Renal cortex interstitium (tissue), 15 donors: Measurements from ENCODE around the gene SDK2. TPM values are rescaled to one million over a fixed set of nuclear protein-coding genes. Genes with fewer than 3 reads are reported as not detected.

Experiments
- DNase-seq, 11 donors: peaks; one replicate each; pipeline ENCODE4 v3.0.0-alpha.2; 2013; ENCODE audit warnings: low read depth in 9 of 11, low spot score in 4 of 11; ENCODE audit errors: extremely low read depth in 1 of 11
- long read RNA-seq, 16 experiments: transcript quantifications; one replicate each; lab custom pipeline, GENCODE V29; 2026
- polyA plus RNA-seq, 3 donors: library from polyadenylated mRNA; unstranded; fragments of 120-200 nt; gene quantifications; one replicate each; pipeline ENCODE4 v1.2.1, GENCODE V29; 2013; ENCODE audit not compliant: insufficient read length in 3 of 3

Gene SDK2
- 10 to 100 TPM in 1 of 3 donors, 1 to 10 TPM in 2; 6.8 to 11.1 (median 9.2) TPM for polyA plus RNA-seq
- long read RNA-seq, donor 1: 0 reads
- long read RNA-seq, donor 2: 0 reads
- long read RNA-seq, donor 3: 0 reads
- long read RNA-seq, donor 4: 0 reads
- long read RNA-seq, donor 5: 0 reads
- long read RNA-seq, donor 6: 0 reads
- long read RNA-seq, donor 7: 0 reads
- long read RNA-seq, donor 8: 0 reads
- long read RNA-seq, donor 9: 0 reads
- long read RNA-seq, donor 10: 0 reads
- long read RNA-seq, donor 11: 0 reads
- long read RNA-seq, donor 12: 0 reads
- long read RNA-seq, donor 13: 0 reads
- long read RNA-seq, donor 14: 0 reads
- long read RNA-seq, donor 15: 0 reads
- long read RNA-seq, donor 16: 0 reads

GRCh38 chr17:73644145-73645049 is at the start of gene SDK2:
Gene SDK2, minus strand, starts transcription at chr17:73644445. Its CDS starts 357 bp downstream, at chr17:73644088.
- peak in 4 of 11 donors; percentile 28 to 38 (median 31) for DNase-seq

- no peak for DNase-seq
These were observed 48.8 kb upstream of the SDK2 start for GRCh38 chr17:73693071-73693470.

- no peak for DNase-seq
These were observed 47.1 kb upstream of the SDK2 start for GRCh38 chr17:73691321-73691766.

- no peak for DNase-seq
These were observed 46.4 kb upstream of the SDK2 start for GRCh38 chr17:73690676-73691075.

- DNase-seq: no peak
These were observed 45.5 kb upstream of the SDK2 start for GRCh38 chr17:73689596-73690275.

- no peak for DNase-seq
These were observed 42.7 kb upstream of the SDK2 start for GRCh38 chr17:73686961-73687360.

- no peak for DNase-seq
These were observed 41.9 kb upstream of the SDK2 start for GRCh38 chr17:73686126-73686525.

- no peak for DNase-seq
These were observed 39.9 kb upstream of the SDK2 start for GRCh38 chr17:73684183-73684582.

GRCh38 chr17:73683771-73684170 is 39.5 kb upstream of the SDK2 start:
- no peak for DNase-seq

GRCh38 chr17:73681946-73682345 is 37.7 kb upstream of the SDK2 start:
- no peak for DNase-seq

GRCh38 chr17:73679476-73679875 is 35.2 kb upstream of the SDK2 start:
- DNase-seq: no peak

GRCh38 chr17:73678999-73679398 is 34.8 kb upstream of the SDK2 start:
- no peak for DNase-seq

GRCh38 chr17:73669771-73670170 is 25.5 kb upstream of the SDK2 start:
- DNase-seq: no peak

GRCh38 chr17:73667181-73667959 is 23.1 kb upstream of the SDK2 start:
- no peak for DNase-seq

- no peak for DNase-seq
These were observed 19.4 kb upstream of the SDK2 start for GRCh38 chr17:73663614-73664013.

GRCh38 chr17:73660366-73660765 is 16.1 kb upstream of the SDK2 start:
- no peak for DNase-seq

- DNase-seq: no peak
These were observed 14.7 kb upstream of the SDK2 start for GRCh38 chr17:73658821-73659515.

- peak in 4 of 11 donors; percentile 24 to 54 (median 42) for DNase-seq
These were observed 13.3 kb upstream of the SDK2 start for GRCh38 chr17:73657473-73658116.
